OCI-M2 (cell line): Measurements from ENCODE around the gene RFXANK.
A peak's percentile ranks its signal among the peaks of the same experiment; 100 is the strongest.
"Not testable (repeated sequence)": the region's sequence is repeated elsewhere in the genome, so short reads cannot be mapped to it uniquely, and the experiment has no call there.

ENCODE experiments used
- DNase-seq: peaks from one replicate; lab custom pipeline; 2025; ENCODE audit not compliant: unreplicated experiment; lab: John Stamatoyannopoulos, UW

The RFXANK gene

DNA sequence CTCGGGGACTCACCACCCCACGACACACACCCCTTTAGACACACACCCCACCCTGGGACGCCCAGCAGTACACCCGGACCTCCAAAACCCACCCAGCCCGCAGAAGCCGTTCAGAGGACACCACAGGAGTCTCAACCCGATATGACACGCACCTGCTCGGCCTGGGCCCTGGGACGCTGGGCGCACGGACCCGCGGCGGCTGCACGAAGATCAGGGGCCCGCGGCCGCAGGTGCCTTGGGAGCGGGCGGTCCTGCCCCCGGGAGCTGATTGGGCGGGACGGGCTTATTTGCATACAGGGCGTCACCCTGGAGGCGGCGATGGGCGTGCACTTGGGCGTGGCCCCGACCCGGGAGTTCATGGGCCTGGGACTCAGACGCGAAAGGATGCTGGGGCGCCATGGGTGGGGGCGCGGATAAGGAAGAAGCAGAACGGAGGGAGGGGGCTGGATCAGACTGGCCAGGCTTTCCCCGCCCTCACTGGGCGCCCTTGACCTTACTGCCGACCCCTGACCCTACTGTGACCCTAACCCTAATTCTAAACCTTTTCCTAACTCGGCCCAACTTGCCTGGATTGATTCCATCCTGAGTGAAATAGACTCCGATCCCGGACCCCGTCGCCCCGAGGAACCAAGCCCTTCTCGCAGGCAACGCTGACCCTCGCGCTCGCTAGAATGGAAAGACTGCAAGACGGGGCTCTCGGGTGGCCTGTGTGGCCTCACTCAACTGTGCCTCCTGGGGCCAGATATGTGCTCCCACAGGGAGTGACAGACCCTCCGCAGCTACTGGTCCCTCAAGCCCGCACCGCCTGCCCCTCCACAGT, 21.8 kb upstream of the RFXANK start, which contains the start of gene MEF2B:
MEF2B (minus strand) TSS at position 211 of the 820 bp plus-strand sequence. CDS start 19,528 bp downstream, outside the sequence.
- DNase-seq, result no peak

DNA sequence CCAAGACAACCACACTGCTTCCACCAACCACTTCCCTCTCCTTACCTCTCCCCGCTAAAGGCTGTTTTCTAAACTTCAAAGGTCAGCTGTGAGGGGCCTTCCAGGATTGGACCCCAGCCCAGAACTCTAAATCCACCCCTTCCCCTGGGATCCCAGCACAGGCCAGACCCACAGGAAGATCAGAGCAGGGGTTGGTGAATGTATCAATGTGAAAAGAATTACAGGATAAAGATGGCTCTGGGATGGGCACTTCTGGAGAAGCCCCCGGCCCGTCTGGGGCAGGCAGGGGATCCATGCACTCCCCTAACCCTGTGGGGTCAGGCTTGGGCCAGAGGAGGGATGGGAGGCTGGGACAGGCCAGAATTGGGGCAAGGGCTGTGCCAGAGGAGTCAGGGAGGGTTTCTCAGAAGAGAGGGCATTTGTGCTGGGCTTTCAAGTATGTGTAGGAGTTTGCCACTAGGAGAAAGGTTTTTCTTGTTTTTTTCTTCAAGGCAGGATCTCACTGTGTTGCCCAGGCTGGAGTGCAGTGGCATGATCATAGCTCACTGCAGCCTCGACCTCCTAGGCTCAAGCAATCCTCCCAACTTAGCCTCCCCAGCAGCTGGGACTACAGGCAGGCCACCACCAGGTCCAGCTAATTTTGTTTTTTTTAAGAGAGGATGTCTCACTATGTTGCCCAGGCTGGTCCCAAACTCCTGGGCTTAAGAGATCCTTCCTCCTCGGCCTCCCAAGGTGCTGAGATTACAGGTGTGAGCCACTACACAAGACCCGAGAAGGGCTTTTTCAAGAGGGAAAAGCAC, 21.0 kb upstream of the RFXANK start:
- DNase-seq, result no peak

DNA sequence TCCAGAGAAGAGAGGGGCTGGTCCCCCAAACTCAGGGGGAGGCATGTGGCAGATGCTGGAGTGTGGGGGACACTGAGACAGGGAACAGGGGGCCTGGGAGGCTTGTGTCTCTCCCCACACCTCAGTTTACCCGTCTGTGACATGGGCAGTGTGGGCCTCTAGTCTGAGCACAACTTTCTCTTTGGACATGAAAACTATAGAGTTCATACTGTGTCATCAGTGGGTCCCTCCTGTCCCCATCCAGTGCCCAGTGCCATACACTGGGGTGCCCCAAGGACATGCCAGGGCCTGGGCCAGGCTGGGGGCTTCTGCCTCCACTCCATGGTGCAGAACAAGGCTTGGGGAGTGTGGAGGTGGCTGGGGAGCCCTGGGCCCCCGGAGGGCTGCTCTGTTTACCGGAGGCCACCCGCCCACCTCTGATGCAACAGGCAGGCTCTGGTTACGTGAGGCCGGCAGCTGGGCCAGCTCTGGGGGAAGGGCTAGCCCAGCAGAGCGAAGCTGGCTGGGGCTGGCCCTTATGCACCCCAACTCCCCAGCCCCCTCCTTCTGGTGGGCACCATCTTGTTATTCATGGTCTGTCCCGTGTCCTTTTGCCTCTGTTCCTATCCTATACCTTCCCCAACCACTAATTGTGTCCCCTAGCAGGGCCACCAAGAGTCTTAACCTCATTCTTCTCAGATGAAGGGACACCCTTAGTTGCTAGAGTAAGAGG, 20.1 kb upstream of the RFXANK start:
- no peak for DNase-seq

DNA sequence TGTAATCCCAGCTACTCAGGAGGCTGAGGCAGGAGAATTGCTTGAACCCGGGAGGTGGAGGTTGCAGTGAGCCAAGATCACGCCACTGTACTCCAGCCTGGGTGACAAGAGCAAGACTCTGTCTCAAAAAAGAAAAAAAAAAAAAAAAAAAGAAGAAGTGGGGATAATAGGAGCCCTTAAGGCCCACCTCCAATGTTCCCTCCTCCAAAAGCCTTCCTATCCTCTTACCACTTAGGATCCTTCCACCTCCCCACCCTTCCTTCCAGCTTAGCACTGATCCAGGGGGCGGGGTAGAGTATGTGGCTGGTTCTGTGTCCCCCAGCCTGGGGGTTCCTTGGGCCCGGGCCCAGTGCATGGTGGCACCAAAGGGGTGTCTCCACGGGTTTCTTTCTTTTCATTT, 18.8 kb upstream of the RFXANK start:
- not testable (repeated sequence) for DNase-seq

DNA sequence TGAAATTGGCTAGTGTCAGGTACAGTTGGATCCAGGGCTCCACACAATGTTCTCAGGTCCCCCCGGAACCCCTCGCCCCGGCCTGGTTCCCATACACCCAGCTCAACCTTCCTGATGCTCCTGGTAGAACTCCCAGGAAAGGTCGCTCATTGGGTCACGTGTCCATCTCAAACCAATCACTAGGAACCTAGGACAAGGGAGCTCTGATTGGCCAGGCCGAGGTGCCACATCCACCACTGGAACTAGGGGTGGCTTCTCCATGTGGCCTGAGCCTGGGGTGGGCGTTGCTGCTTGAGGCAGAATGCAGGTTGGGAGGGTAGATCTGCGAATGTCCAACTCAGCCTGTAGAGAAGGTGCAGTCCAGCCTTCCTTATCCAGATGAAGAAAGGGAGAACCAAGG, 15.1 kb upstream of the RFXANK start:
- DNase-seq, result no peak

DNA sequence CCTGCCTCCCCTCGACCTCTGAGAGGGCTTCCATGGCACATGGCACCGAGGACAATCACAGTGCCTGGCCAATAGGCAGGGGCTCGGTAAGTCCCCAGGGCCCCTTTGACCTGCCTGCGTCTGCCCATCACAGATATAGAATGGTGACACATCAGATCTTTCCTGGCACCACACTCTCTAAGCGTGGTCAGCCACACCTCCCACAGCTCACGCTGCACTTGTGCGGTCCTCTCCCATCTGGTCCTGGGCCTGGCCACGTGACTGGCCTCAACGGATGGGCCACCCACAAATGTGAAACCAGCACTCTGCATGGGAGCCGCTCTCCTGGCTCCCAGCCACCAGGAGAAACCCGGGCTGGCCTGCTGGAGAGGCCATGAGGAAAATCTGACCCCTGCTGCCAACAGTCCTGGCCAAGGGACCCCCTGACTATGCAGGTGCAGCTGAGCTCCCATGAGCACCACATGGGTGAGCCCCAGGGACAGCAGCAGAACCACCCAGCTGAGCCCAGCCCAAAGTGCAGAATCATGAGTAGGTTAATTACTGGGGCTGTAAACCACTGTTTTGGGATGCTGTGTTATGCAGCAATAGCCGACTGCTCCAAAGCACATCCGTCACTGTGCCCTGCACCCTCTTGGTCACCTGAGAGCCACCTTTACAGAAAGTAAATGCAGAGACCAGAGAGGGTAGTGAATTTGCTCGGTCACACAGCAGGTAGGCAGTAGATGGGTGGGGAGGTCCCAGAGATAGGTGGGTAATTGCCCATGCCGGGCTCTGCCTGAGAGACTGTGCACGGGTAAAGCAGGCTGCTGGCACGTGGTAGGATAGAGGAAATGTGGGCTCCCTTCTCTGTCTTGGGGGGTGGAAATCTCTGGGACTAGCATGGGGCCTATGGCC, 12.3 kb upstream of the RFXANK start:
- no peak for DNase-seq

DNA sequence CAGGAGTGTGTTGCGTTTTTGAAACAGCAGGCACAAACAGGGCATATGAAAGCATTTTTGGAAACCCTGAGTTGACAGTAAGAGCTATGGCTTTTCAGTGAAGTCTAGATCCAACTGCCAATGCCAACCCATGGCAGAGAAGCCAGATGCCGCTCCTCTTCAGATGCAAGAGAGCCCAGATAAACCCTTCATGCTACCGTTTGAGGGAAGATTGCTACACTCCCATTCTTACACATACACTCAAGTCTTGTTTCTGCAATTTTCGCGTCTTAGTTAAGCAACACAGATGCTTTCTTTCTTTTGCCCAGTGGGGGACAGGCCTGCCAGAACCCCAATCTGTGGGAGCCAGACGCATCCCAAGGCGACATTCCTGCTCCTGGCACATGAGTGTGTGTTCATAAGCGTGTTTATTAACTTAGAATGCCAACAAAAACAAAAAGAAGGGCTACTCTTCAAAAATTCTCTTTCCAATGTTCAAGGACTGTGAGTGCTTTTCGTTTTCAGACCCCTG, 10.5 kb upstream of the RFXANK start:
- no peak for DNase-seq

DNA sequence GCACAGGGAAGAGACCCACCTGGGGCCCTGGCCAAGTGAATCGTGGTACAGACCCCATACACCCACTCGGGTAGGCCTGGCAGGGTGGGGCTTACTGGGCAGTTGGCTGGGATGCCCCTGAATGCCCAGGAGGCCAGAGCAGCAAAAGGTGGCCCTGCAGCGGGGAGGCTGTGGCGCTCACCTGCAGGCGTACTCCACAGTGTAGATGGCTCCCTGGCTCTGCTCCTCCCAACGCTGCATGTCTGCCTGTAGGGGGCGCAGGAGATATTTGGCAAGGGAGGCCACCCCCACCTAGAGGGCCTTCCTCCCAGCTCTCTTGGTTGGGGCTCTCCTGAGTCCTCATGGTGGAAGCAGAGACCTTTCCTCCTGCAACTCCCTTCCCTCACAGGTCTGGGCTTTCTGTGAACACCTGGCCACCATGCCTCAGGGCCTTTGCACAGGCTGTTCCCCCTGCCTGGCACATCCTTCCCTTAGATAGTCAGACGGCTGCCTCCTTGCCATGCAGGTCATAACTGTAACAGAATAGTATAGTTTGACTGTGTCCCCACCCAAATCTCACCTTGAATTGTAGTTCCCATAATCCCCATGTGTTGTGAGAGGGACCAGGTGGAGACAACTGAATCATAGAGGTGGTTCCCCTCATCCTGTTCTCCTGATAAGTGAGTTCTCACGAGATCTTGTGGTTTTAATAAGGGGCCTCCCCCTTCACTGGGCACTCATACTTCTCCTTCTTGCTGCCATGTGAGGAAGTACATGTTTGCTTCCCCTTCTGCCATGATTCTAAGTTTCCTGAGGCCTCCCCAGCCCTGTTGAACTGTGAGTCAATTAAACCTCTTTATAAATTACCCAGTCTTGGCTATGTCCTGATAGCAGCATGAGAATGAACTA, 6.0 kb upstream of the RFXANK start:
- DNase-seq, result no peak

DNA sequence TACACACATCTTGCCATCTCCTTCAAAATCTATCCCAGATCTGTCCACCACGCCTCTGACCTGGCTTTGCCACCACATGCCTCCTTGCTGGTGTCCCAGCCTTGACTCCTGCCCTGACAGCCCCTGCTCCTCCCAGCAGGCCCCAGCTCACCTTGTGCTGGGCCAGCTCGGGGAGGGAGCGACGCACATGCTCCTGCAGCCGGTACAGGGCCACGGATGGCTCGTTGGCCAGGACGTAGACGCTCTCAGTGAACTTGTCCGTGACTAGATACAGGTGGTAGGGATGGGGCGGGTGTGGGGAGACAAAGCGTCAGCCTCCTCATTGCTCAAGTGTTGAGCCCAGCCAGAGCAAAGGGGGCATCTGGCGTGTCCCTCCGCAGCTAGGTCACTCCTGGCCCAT, 5.3 kb upstream of the RFXANK start:
- DNase-seq, result no peak

DNA sequence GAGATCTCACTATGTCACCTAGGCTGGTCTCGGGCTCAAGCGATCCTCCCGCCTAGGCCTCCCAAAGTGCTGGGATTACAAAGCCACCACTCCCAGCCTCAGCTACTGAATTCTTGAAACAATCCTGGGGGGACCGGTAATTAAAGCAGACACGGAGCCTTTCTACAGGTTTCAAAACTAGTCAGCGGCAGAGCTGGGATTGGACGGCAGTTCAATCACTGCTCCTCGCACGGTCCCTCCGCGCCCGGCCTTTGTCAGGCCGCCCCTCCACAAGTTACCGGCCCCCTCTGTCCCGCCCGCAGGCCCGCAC, 335 bp upstream of the RFXANK start:
- DNase-seq, result no peak

DNA sequence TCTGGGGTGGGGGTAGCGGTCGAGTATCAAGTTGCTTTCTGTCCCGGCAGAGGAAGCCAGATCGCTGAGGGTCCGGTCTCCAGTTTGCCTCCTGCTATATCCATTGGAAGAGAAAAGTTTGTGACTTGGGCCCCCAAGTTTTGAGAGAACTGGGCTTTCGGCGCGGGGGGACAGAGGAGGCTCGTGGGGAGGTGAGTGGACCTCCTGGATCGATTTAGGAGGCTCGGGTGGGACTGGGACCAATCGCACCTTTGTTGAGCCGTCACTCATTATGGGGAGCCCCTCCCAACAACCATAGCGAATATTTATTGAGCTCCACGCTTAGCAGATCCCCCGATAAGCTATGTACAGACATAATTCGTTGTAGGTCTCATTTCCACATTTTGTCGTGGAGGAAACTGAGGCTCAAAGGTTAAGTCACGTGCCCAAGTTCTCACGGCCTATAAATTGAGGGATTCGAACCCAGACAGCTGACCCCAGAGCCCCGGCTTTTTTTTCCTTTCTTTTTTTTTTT, 909 bp downstream of the RFXANK start:
- DNase-seq, result no peak

DNA sequence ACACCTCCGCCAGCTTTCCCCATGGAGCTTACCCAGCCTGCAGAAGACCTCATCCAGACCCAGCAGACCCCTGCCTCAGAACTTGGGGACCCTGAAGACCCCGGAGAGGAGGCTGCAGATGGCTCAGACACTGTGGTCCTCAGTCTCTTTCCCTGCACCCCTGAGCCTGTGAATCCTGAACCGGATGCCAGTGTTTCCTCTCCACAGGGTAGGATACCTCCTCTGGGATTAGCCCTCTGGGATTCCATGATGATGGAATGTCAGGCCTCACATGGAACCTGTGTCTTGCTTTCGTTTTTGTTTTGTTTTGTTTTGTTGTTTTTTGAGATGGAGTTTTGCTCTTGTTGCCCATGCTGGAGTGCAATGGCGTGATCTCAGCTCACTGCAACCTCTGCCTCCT, 1.9 kb downstream of the RFXANK start:
- DNase-seq, result no peak

DNA sequence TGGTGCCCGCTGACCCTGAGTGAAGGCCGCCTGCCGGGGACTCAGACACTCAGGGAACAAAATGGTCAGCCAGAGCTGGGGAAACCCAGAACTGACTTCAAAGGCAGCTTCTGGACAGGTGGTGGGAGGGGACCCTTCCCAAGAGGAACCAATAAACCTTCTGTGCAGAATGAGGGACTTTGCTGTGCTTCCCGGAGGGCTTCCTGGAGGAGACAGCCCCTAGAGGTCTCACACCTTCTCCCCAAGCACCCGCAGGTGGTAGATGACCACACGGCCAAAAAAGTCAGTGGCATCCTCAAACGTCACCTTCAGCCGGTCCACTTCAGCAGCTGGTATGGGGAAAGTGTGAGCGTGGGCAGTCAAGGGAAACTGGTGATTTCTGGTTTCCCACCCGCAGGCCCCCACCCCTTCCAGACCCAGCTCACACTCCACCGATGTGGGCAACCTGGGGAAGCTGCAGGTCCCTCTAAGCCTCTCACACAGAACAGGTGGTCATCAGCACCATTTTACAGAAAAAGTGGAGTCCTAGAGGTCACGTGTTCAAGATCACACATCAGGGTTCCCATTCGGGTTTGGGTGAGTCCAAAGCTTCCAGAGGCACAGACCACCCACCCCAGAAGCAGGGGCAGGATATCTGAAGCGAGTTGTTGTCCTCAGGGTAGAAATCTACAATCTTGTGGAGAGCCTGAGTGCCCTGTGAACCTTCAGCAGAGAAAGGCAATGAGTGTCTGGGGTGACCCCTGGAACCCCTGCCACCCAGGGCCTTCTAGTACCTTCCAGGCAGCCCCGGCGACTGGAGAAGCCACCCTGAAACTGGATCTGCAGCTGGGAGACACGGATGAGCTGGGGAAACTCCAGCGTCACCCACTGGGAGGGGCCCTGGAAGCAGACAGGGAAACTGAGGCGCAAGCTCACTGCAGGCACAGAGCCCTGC, 9.9 kb downstream of the RFXANK start:
- no peak for DNase-seq

DNA sequence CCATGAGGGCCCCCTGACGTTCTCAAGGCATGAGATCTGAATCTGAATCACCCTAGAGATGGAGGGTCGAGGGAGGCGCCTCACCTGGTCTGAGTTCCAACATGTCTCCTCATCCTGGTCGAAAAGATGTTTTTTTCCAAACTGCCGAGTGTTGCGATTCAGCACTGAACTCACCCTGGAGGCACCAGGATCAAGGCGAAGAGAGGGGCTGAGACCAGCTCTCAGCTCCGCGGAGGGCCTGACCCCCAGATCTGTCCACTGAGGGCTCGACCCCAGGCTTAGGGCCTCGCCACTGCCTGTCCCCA, 10.6 kb downstream of the RFXANK start:
- DNase-seq, result no peak

DNA sequence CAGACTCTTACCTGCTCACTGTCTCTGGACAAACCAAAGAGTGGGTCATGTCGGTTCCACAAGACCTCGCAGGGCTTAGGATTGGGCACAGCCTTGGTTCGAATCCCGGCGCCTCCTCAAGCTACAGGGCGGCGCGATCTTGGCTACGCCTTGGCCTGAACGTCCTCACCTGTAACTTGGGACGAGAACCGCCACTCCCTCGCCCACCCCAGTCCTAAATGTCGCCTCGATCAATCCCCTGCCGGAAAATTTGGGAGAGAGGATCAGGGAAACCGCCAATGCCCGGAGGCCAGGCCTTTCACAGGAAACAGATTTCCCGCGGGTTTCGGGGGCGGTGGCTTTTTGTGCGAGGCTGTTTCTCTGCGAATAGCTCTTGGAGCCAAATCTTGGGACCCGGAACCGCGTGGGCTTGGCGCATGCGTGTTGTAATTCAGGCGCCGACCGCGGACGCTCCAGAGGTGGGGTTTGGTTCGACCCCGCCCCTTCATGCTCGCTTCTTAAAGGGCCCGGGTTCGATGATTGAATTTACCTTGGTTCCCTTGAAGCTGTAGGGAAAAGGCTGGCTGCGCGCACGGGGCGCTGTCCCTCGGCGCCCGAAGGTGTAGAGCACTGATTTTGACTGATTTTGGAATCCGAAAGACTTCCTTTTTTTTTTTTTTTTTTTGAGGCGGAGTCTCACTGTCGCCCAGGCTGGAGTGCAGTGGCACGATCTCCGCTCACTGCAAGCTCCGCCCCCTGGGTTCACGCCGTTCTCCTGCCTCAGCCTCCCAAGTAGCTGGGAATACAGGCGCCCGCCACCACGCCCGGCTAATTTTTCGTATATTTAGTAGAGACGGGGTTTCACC, 11.2 kb downstream of the RFXANK start, which contains the start of gene NR2C2AP:
NR2C2AP (minus strand) TSS at position 403 of the 845 bp plus-strand sequence; CDS start at position 49, 354 bp downstream.
- DNase-seq, result peak; percentile 78

DNA sequence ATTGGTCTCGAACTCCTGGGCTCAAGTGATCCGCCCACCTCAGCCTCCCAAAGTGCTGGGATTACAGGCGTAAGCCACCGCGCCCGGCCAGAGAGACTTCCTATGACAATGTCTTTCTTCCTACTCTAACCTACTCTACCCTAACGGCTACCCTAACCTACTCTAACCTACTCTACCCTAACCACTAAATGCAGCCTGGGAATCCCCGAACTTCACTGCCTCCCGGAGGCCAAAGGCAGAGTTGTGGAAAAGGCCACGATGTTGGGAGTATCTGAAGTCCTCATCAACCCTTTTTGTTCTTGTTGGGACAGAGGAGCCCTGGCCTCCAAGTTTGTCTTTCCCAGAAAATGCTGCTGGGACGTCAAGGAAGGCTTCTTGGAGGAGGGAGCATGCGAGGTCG, 12.1 kb downstream of the RFXANK start:
- DNase-seq, result no peak
